ENCODE measurements around the gene HGS.

Gene HGS, protein sequence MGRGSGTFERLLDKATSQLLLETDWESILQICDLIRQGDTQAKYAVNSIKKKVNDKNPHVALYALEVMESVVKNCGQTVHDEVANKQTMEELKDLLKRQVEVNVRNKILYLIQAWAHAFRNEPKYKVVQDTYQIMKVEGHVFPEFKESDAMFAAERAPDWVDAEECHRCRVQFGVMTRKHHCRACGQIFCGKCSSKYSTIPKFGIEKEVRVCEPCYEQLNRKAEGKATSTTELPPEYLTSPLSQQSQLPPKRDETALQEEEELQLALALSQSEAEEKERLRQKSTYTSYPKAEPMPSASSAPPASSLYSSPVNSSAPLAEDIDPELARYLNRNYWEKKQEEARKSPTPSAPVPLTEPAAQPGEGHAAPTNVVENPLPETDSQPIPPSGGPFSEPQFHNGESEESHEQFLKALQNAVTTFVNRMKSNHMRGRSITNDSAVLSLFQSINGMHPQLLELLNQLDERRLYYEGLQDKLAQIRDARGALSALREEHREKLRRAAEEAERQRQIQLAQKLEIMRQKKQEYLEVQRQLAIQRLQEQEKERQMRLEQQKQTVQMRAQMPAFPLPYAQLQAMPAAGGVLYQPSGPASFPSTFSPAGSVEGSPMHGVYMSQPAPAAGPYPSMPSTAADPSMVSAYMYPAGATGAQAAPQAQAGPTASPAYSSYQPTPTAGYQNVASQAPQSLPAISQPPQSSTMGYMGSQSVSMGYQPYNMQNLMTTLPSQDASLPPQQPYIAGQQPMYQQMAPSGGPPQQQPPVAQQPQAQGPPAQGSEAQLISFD

GRCh38 chr17:81683584-81684441 is at the start of gene HGS, which contains the start of gene ARL16:
TSS of gene HGS (plus strand) at chr17:81684011. CDS start at chr17:81684067, 56 bp downstream.
TSS of gene ARL16 (minus strand) at chr17:81683797. CDS start at chr17:81683753, 44 bp downstream.
- peak within 1 kb of the TSS; percentile 96 for H3K4me3 ChIP-seq
- H3K9ac ChIP-seq: peak within 1 kb of the TSS; percentile 99
- peaks cover 56% of the 10 kb centered on the region for H3K4me1 ChIP-seq
- no peaks in the 10 kb centered on the region for H3K27me3 ChIP-seq
- H3K36me3 ChIP-seq: peaks cover 63% of the 10 kb centered on the region
- no peaks in the 10 kb centered on the region for H3K9me3 ChIP-seq
- peak within 1 kb of the TSS; percentile 95 for H3K27ac ChIP-seq
- peaks cover 59% of the 10 kb centered on the region for H4K20me1 ChIP-seq
- H3K4me2 ChIP-seq: peak within 1 kb of the TSS; percentile 97
- TF ChIP-seq Cebpa-rat (IDR thresholded peaks at IDR 0.05): no peak

- H3K9me3 ChIP-seq: no peaks in the 10 kb centered on the region
- no peaks in the 10 kb centered on the region for H3K27me3 ChIP-seq
- H3K4me1 ChIP-seq: peaks cover 29% of the 10 kb centered on the region
- H3K4me2 ChIP-seq: peak overlapping the region; percentile 94
- peak overlapping the region; percentile 94; the same call in 1 of the 2 replicates for H3K9ac ChIP-seq
- peaks cover 36% of the 10 kb centered on the region for H3K36me3 ChIP-seq
- H3K4me3 ChIP-seq: peak overlapping the region; percentile 91; the same call in 1 of the 2 replicates
- TF ChIP-seq Cebpa-rat (IDR thresholded peaks at IDR 0.05): no peak
- H3K27ac ChIP-seq: no peak overlapping the region
- H4K20me1 ChIP-seq: peaks cover 64% of the 10 kb centered on the region
Measured at GRCh38 chr17:81635431-81635830, 48.4 kb upstream of the HGS start.

- peak overlapping the region; percentile 91 for H3K4me3 ChIP-seq
- TF ChIP-seq Cebpa-rat (IDR thresholded peaks at IDR 0.05): no peak
- peaks cover 58% of the 10 kb centered on the region for H4K20me1 ChIP-seq
- H3K36me3 ChIP-seq: peaks cover 30% of the 10 kb centered on the region
- peaks cover 29% of the 10 kb centered on the region for H3K4me1 ChIP-seq
- H3K27me3 ChIP-seq: no peaks in the 10 kb centered on the region
- H3K9ac ChIP-seq: peak overlapping the region; percentile 94
- H3K27ac ChIP-seq: peak overlapping the region; percentile 95
- peak overlapping the region; percentile 94 for H3K4me2 ChIP-seq
- H3K9me3 ChIP-seq: no peaks in the 10 kb centered on the region
Measured at GRCh38 chr17:81635973-81636504, 47.8 kb upstream of the HGS start.

DNA sequence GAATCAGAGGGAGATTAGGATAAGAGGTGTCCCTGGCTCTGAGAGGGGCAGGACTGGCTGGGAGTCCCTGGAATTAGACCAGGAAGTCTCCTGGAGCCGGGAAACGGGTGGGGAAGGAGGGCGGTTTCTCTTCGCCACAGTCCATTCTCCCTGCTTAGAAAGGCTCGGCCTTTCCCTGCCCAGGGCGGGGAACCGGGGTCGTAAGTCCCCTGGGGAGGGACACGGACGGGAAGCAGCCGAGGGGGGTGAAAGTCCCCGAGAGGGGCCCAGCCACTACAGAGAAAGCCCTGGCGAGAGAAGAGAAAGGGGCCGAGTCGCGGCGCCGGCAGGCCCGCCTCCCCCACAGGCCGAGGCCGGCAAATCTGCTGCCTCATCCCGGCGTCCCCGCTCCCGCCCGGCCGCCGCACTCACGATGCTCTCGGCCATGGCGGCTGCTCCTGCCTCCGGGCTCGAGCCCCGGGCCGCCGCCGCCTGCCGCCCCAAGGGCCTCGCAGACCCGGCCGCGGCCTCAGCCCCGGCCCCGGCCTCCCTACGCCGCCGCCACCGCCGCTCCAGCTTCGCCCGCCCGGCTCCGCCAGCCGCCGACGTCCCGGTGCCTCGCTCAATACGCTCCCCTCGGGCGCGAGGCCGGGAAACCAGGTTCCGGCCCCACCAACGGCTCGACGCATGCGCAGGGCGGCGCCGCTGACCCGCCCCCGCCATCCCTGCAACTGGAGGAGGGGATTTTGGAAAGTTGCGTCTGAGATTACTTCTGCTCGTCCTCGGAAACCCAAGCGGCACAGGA is 47.1 kb upstream of the HGS start, which contains the start of the genes NPLOC4 and TSPAN10:
TSS of gene NPLOC4 (minus strand) at position 608 of the 784 bp plus-strand sequence. CDS start at position 426, 182 bp downstream.
TSS of gene TSPAN10 (plus strand) at position 692 of the 784 bp plus-strand sequence. CDS start 5,217 bp downstream, outside the sequence.
- H3K4me3 ChIP-seq: peak within 1 kb of the TSS; percentile 91
- peaks cover 51% of the 10 kb centered on the region for H4K20me1 ChIP-seq
- peaks cover 29% of the 10 kb centered on the region for H3K4me1 ChIP-seq
- TF ChIP-seq Cebpa-rat (IDR thresholded peaks at IDR 0.05): no peak
- H3K4me2 ChIP-seq: peak within 1 kb of the TSS; percentile 94
- no peaks in the 10 kb centered on the region for H3K27me3 ChIP-seq
- no peaks in the 10 kb centered on the region for H3K9me3 ChIP-seq
- H3K27ac ChIP-seq: peak within 1 kb of the TSS; percentile 95
- H3K36me3 ChIP-seq: peaks cover 23% of the 10 kb centered on the region
- H3K9ac ChIP-seq: peak within 1 kb of the TSS; percentile 94

DNA sequence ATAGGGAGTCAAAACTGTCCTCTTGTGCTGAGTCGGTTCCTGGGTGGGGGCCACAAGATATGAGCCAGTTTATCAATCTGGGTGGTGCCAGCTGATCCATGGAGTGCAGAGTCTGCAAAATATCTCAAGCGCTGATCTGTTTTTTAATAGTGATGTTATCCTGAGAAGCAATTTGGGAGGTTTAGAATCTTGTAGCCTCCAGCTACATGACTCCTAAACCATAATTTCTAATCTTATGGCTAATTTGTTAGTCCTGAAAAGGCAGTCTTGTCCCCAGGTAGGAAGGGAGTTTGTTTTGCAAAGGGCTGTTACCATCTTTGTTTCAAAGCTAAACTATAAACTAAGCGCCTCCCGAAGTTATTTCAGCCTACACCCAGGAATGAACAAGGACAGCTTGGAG is 45.1 kb upstream of the HGS start:
- no peak for TF ChIP-seq Cebpa-rat (IDR thresholded peaks at IDR 0.05)
- Histone ChIP-seq H3K9me3 (no peaks in the 10 kb centered on the region), H3K4me3 (no peak overlapping the region), H4K20me1 (peaks cover 31% of the 10 kb centered on the region), H3K36me3 (peaks cover 4% of the 10 kb centered on the region), H3K9ac (no peak overlapping the region), H3K4me2 (no peak overlapping the region), H3K27me3 (no peaks in the 10 kb centered on the region), H3K4me1 (peaks cover 29% of the 10 kb centered on the region), H3K27ac (no peak overlapping the region)

GRCh38 chr17:81640011-81640410 is 43.8 kb upstream of the HGS start:
- Histone ChIP-seq H3K4me1 (peaks cover 28% of the 10 kb centered on the region), H3K4me3 (no peak overlapping the region), H3K27me3 (no peaks in the 10 kb centered on the region), H3K4me2 (no peak overlapping the region), H3K36me3 (no peaks in the 10 kb centered on the region), H3K27ac (no peak overlapping the region), H3K9ac (no peak overlapping the region), H3K9me3 (no peaks in the 10 kb centered on the region), H4K20me1 (peaks cover 18% of the 10 kb centered on the region)
- TF ChIP-seq Cebpa-rat (IDR thresholded peaks at IDR 0.05): no peak

- Histone ChIP-seq H3K27ac (no peak overlapping the region), H3K4me2 (no peak overlapping the region), H3K27me3 (no peaks in the 10 kb centered on the region), H3K4me1 (peaks cover 23% of the 10 kb centered on the region), H3K9me3 (no peaks in the 10 kb centered on the region), H3K9ac (no peak overlapping the region), H4K20me1 (no peaks in the 10 kb centered on the region), H3K4me3 (no peak overlapping the region), H3K36me3 (no peaks in the 10 kb centered on the region)
- TF ChIP-seq Cebpa-rat (IDR thresholded peaks at IDR 0.05): no peak
Measured at GRCh38 chr17:81641825-81642489, 41.9 kb upstream of the HGS start.

DNA sequence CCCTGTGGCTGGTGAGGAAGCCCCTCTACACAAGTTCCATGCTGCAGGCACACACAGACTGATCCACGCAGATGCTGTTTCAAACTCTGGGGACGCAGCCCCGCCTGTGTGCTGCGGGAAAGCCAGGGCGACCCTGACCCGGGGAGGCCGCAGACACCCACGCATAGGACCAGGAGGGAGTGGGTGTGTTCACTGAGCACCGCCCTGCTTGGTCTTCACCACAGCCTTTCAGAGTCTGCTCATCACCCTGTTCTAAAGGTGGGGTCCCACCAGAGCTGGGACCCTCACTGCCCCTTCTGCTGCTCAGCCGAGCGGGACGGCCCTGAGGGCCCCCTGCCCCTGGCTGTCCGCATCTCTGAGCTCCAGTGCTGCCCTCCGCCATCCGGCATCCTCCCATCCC is 39.3 kb upstream of the HGS start:
- Histone ChIP-seq H3K4me2 (peak overlapping the region; percentile 75), H3K9me3 (peaks cover 18% of the 10 kb centered on the region), H3K4me1 (peaks cover 17% of the 10 kb centered on the region), H3K36me3 (no peaks in the 10 kb centered on the region), H3K27me3 (no peaks in the 10 kb centered on the region), H3K27ac (peak overlapping the region; percentile 57), H3K9ac (peak overlapping the region; percentile 16), H3K4me3 (no peak overlapping the region), H4K20me1 (no peaks in the 10 kb centered on the region)
- TF ChIP-seq Cebpa-rat (IDR thresholded peaks at IDR 0.05): no peak
